GM12864 (cell line): ENCODE data around the gene RTN4RL1.

ENCODE experiments used
- DNase-seq: peaks from one replicate; pipeline ENCODE4 v3.0.0-alpha.2; 2011; ENCODE audit warnings: low read depth
- H3K4me3 ChIP-seq: 2 replicates; pipeline ENCODE4 v1.5.1; 2011; ENCODE audit warnings: mild to moderate bottlenecking, low read depth, low read length, control low read depth
- CTCF ChIP-seq: IDR thresholded peaks from 2 replicates; pipeline ENCODE4 v1.5.1; 2011; ENCODE audit warnings: low read depth, mild to moderate bottlenecking, moderate library complexity, low read length, control low read depth, inconsistent platforms; ENCODE audit errors: missing control alignments

Gene RTN4RL1

GRCh38 chr17:1963250-1963649 is 61.9 kb downstream of the RTN4RL1 start:
- DNase-seq, result no peak
- no peak overlapping the region for H3K4me3 ChIP-seq
- no peak for TF ChIP-seq CTCF

GRCh38 chr17:1961189-1961588 is 63.9 kb downstream of the RTN4RL1 start:
- DNase-seq, result no peak
- H3K4me3 ChIP-seq, result no peak overlapping the region
- no peak for TF ChIP-seq CTCF

- no peak for DNase-seq
- no peak overlapping the region for H3K4me3 ChIP-seq
- TF ChIP-seq CTCF, result no peak
These were observed 64.6 kb downstream of the RTN4RL1 start for GRCh38 chr17:1960545-1960912.

- no peak overlapping the region for H3K4me3 ChIP-seq
- TF ChIP-seq CTCF, result no peak
- DNase-seq, result no peak
These were observed 65.1 kb downstream of the RTN4RL1 start for GRCh38 chr17:1959871-1960544.

GRCh38 chr17:1958134-1958881 is 66.8 kb downstream of the RTN4RL1 start:
- DNase-seq, result no peak
- no peak for TF ChIP-seq CTCF
- H3K4me3 ChIP-seq, result no peak overlapping the region

GRCh38 chr17:1957037-1957436 is 68.1 kb downstream of the RTN4RL1 start:
- no peak for TF ChIP-seq CTCF
- no peak for DNase-seq

GRCh38 chr17:1956134-1956533 is 69.0 kb downstream of the RTN4RL1 start:
- no peak for TF ChIP-seq CTCF
- H3K4me3 ChIP-seq, result no peak overlapping the region
- no peak for DNase-seq

More at GRCh38 chr17:1957037-1957436, 68.1 kb downstream of the RTN4RL1 start:
- no peak overlapping the region for H3K4me3 ChIP-seq
